K562 (cell line): Measurements from ENCODE around the gene ZNF559. TPM values are rescaled to one million over a fixed set of nuclear protein-coding genes. Genes with fewer than 3 reads are reported as not detected.
A peak's percentile ranks its signal among the peaks of the same experiment; 100 is the strongest.

ENCODE experiments used
- ATAC-seq: fragments of 200-7000 bp; cut with Tn5 transposase; 3 replicates; pipeline ENCODE4 v1.9.1; 2020; ENCODE audit warnings: moderate library complexity
- BruUV-seq: library from RNA; stranded (reverse); fragments of 400-500 nt; replicated peaks from 2 replicates; lab custom pipeline; 2021; lab: Mats Ljungman, UMichigan
- CTCF ChIA-PET: fragments of 300-600 bp; formaldehyde crosslinking; extraction: SDS; loops from one replicate; lab custom pipeline; 2021; ENCODE audit warnings: low intra/inter-chr PET ratio; lab: Yijun Ruan, JAX
- POLR2A ChIA-PET: fragments of 300-600, 350-650 bp; sonication (Branson Sonifier 250); formaldehyde crosslinking; extraction: SDS; loops from one replicate; lab custom pipeline; 2021; ENCODE audit warnings: antibody characterized with exemption, inconsistent platforms; lab: Yijun Ruan, JAX
- DNase-seq, 4 experiments: peaks; one replicate each; pipeline versions ENCODE4 v3.0.0 to v3.0.0-alpha.2; 2011 to 2018; ENCODE audit warnings: low spot score in 3 of 4, mixed read lengths in 3 of 4; ENCODE audit errors: extremely low read depth in 1 of 4
- FAIRE-seq: peaks from 2 replicates; lab custom pipeline; 2011; peaks lifted over from hg19 to GRCh38; lab: Jason Lieb, UNC
- H2AFZ ChIP-seq: 2 replicates; pipeline ENCODE4 v1.6.0; 2011; ENCODE audit warnings: low read depth, low read length, control low read depth, inconsistent platforms
- H3K27ac ChIP-seq: fragments of 200-600 bp; 3 replicates; pipeline ENCODE4 v1.8.0; 2011; ENCODE audit warnings: low read depth, mild to moderate bottlenecking, control low read depth, inconsistent platforms, low read length, moderate library complexity, mixed read lengths; ENCODE audit errors: extremely low read depth
- H3K27me3 ChIP-seq, 2 experiments: fragments of 300-600 bp in 1 of 2; 2 replicates in 1 of 2; 3 replicates in 1 of 2; pipeline versions ENCODE4 v1.6.0 to v1.8.0; 2011; ENCODE audit warnings: inconsistent platforms in 2 of 2, low read length in 2 of 2, mild to moderate bottlenecking in 1 of 2, mixed read lengths in 1 of 2, moderate library complexity in 1 of 2; ENCODE audit not compliant: control insufficient read depth in 2 of 2, insufficient read depth in 2 of 2
- H3K36me3 ChIP-seq: fragments of 300-600 bp; 3 replicates; pipeline ENCODE4 v1.8.0; 2011; ENCODE audit warnings: mild to moderate bottlenecking, low read length, inconsistent platforms; ENCODE audit not compliant: control insufficient read depth, insufficient read depth
- H3K4me1 ChIP-seq, 2 experiments: fragments of 200-600 bp in 1 of 2; replicated peaks in 1 of 2; 2 replicates in 1 of 2; 3 replicates in 1 of 2; pipeline versions ENCODE4 v1.5.1 to v1.8.0; 2011; ENCODE audit warnings: inconsistent platforms in 2 of 2, low read length in 2 of 2, mild to moderate bottlenecking in 1 of 2, mixed read lengths in 1 of 2, moderate library complexity in 1 of 2; ENCODE audit not compliant: control insufficient read depth in 2 of 2, insufficient read depth in 2 of 2
- H3K4me2 ChIP-seq: 2 replicates; pipeline ENCODE4 v1.6.1; 2011; ENCODE audit warnings: low read length, control low read depth, inconsistent platforms, mixed read lengths; ENCODE audit not compliant: insufficient read depth
- H3K4me3 ChIP-seq: fragments of 200-600 bp; sonication (generic), shearing (Covaris generic); 2 replicates; pipeline ENCODE4 v1.5.1; 2016; ENCODE audit warnings: control low read depth, inconsistent platforms
- H3K79me2 ChIP-seq: fragments of 200-600 bp; 3 replicates; pipeline ENCODE4 v1.8.0; 2011; ENCODE audit warnings: low read length, inconsistent platforms; ENCODE audit not compliant: control insufficient read depth, insufficient read depth
- H3K9ac ChIP-seq, 2 experiments: 2 replicates each; pipeline versions ENCODE4 v1.6.0 to v1.6.1; 2011; ENCODE audit warnings: low read depth in 2 of 2, low read length in 2 of 2, control low read depth in 1 of 2, inconsistent platforms in 1 of 2, mild to moderate bottlenecking in 1 of 2, mixed read lengths in 1 of 2; ENCODE audit not compliant: insufficient read depth in 1 of 2
- H3K9me1 ChIP-seq: one replicate; pipeline ENCODE4 v1.6.0; 2011; ENCODE audit warnings: inconsistent platforms, mild to moderate bottlenecking, low read length, moderate library complexity; ENCODE audit not compliant: control insufficient read depth, insufficient read depth
- H3K9me3 ChIP-seq: replicated peaks from 2 replicates; pipeline ENCODE4 v1.5.1; 2011; ENCODE audit warnings: low read depth, low read length, inconsistent platforms; ENCODE audit not compliant: control insufficient read depth, insufficient read depth
- H4K20me1 ChIP-seq: replicated peaks from 2 replicates; pipeline ENCODE4 v1.6.1; 2011; ENCODE audit warnings: low read length, inconsistent platforms, mixed read lengths; ENCODE audit not compliant: control insufficient read depth, insufficient read depth
- ATF1 ChIP-seq, 2 experiments: fragments of 450-650 bp in 1 of 2; IDR thresholded peaks; 2 replicates each; pipeline ENCODE4 v1.6.1; 2016; ENCODE audit warnings: missing compliant biosample characterization in 1 of 2, missing genetic modification characterization in 1 of 2
- CBX3 ChIP-seq, 2 experiments: IDR thresholded peaks; 1 replicate in 1 of 2; 2 replicates in 1 of 2; pipeline ENCODE4 v1.6.1; 2012; ENCODE audit warnings: inconsistent platforms in 2 of 2, low read length in 2 of 2, borderline replicate concordance in 1 of 2, control low read depth in 1 of 2
- CREBBP ChIP-seq: IDR thresholded peaks from one replicate; pipeline ENCODE4 v1.6.1; 2012; ENCODE audit warnings: low read depth, mild to moderate bottlenecking, control low read depth, inconsistent platforms, low read length
- HNRNPL ChIP-seq: fragments of 200-400 bp; formaldehyde crosslinking; IDR thresholded peaks from 2 replicates; pipeline ENCODE4 v1.6.1; 2017; ENCODE audit warnings: low read depth, mild to moderate bottlenecking, low read length
- MEF2A ChIP-seq: IDR thresholded peaks from 2 replicates; pipeline ENCODE4 v1.6.1; 2011; ENCODE audit warnings: low read depth, mild to moderate bottlenecking, low read length, moderate library complexity; ENCODE audit not compliant: control insufficient read depth
- NR2C1 ChIP-seq, 2 experiments: fragments of 450-650 bp; IDR thresholded peaks; 2 replicates each; pipeline ENCODE4 v1.6.1; 2017; ENCODE audit warnings: mild to moderate bottlenecking in 2 of 2, antibody characterized with exemption in 1 of 2, inconsistent platforms in 1 of 2, missing compliant biosample characterization in 1 of 2, missing genetic modification characterization in 1 of 2
- SREBF2 ChIP-seq: sonication (generic); formaldehyde crosslinking; IDR thresholded peaks from 2 replicates; pipeline ENCODE4 v1.4.0; 2020; ENCODE audit warnings: mild to moderate bottlenecking, missing genetic modification reagents
- TEAD1 ChIP-seq, 2 experiments: fragments of 450-650 bp in 1 of 2; sonication (generic) in 1 of 2; formaldehyde crosslinking; IDR thresholded peaks; 2 replicates each; pipeline versions ENCODE4 v1.4.0 to v1.8.0; 2020 to 2022; ENCODE audit warnings: mild to moderate bottlenecking in 2 of 2, missing genetic modification reagents in 1 of 2
- WGBS: fragments of 100-300 bp; shearing (Covaris generic); methylation state at CpG from one replicate; pipeline ENCODE4 v1.1.6; 2016; ENCODE audit warnings: low coverage, mixed read lengths; ENCODE audit not compliant: insufficient coverage; ENCODE audit errors: missing lambda C conversion rate; 5-methylcytosine and 5-hydroxymethylcytosine counted together
- in situ Hi-C: fragments of 300-500 bp; cut with MboI; formaldehyde crosslinking; loops from 4 replicates; pipeline ENCODE4 v1.15.0; 2018; ENCODE audit warnings: inconsistent platforms, mixed read lengths
- intact Hi-C: fragments of 100-400 bp; cut with micrococcal nuclease; formaldehyde crosslinking; loops from 2 replicates; pipeline ENCODE4 v1.14.2; 2022
- polyA plus RNA-seq, 8 experiments: library from polyadenylated mRNA; depleted of rRNA in 4 of 8; stranded (reverse) in 5 of 8; unstranded in 3 of 8; fragments of >200 nt; fragmentation: Nextera tagmentation in 2 of 8; fragmentation: Illumina TruSeq in 1 of 8; extraction: Ambion mirVana in 2 of 8; extraction: Trizol in 1 of 8; gene quantifications; 2 replicates each; pipeline versions ENCODE4 v1.2.1 to v1.2.3, GENCODE V29; 2011 to 2014; ENCODE audit warnings: inconsistent platforms in 1 of 8, missing spikeins in 1 of 8
- total RNA-seq, 7 experiments: library from RNA; depleted of rRNA in 6 of 7; stranded (reverse); fragments of >200 nt in 6 of 7; fragmentation: Illumina TruSeq in 2 of 7; extraction: Trizol in 2 of 7; gene quantifications; 2 replicates each; pipeline versions ENCODE4 v1.2.1 to v1.2.3, GENCODE V29; 2011 to 2021; ENCODE audit warnings: low replicate concordance in 1 of 7
- TF ChIP-seq, protein P1 (sequence below): sonication (generic); formaldehyde crosslinking; IDR thresholded peaks from 2 replicates; pipeline ENCODE4 v1.8.1; 2022; ENCODE audit warnings: missing genetic modification reagents

Gene ZNF559
- total and polyA plus RNA-seq, 9 of the 15 experiments (the other 6 are each of a cell fraction or from before 2014, with no cell fraction given), result 4.0 to 21.5 (median 11.5) TPM

DNA sequence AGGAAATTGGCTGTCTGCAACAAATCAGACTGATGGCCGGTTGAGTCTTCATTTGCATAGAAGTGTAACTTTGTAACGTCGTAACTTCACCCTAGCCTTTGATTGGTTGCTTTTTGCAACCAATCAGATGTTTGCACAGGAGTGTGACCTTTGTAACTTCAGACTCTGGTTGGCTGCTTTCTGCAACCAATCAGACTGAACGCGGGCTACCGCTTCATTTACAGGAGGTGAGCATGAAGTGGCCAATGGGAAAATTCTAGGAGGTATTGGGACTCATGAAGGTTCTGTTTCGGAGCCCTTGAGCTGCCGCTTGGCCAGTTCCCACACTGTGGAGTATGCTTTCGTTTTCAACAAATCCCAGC, 441 bp upstream of the ZNF559 start:
- FAIRE-seq (peak; percentile 75), DNase-seq (peak; percentile 55 to 75 (median 64)), ATAC-seq (peak; percentile 82)
- in situ Hi-C loops (no loop called here), intact Hi-C loops (no loop called here)
- Histone ChIP-seq H3K79me2 (peaks cover 8% of the 10 kb centered on the region; the same call in 2 of the 3 replicates), H4K20me1 (no peaks in the 10 kb centered on the region), H3K4me2 (peak overlapping the region; percentile 90), H3K27ac (peak overlapping the region; percentile 73), H3K9me3 (0 out of 2 replicates have a peak, but pooled peaks cover 4% of the 10 kb centered on the region), H3K4me1 (peaks cover 0 to 10% of the 10 kb centered on the region in 2 experiments; a peak in 2 of 5 replicates), H2AFZ (peak overlapping the region; percentile 88), H3K27me3 (no peaks in the 10 kb centered on the region), H3K9me1 (no peaks in the 10 kb centered on the region), H3K9ac (peak overlapping the region in 1 of 2 experiments; percentile 52; a peak in 2 of 4 replicates), H3K36me3 (no peaks in the 10 kb centered on the region), H3K4me3 (peak overlapping the region; percentile 59)
- ChIA-PET CTCF (interaction anchor here (0.5 to 0.7 kb wide), 2 partner anchors 12 to 985 kb away, joined by 3 read pairs; no protein-coding TSS in a partner anchor), POLR2A (interaction anchor here (0.5 to 1.7 kb wide), 4 partner anchors 14 to 112 kb away, joined by 3 to 6 read pairs (median 4); partner anchors contain the start of genes ZNF266 and ZNF699)
- 22% methylated on average over 9 of the region's 9 CpGs for WGBS
- no TSS peak for BruUV-seq
- TF ChIP-seq SREBF2 (CRISPR knock-in tag) (no peak), CREBBP (no peak), ATF1 (CRISPR knock-in tag; IDR thresholded peaks at IDR 0.05) (no peak), ATF1 (tag; IDR thresholded peaks at IDR 0.05) (peak; percentile 43; the same call in 1 of the 2 replicates), NR2C1 (IDR thresholded peaks at IDR 0.05) (peak; percentile 62), NR2C1 (tag; IDR thresholded peaks at IDR 0.05) (0 out of 2 replicates have a peak, but pooled peaks have one; percentile 41), HNRNPL (no peak), CBX3 (IDR thresholded peaks at IDR 0.05; ENCODE audit: borderline replicate concordance in 1 of 2, low read length in 2 of 2) (peak in 1 of 2 experiments; percentile 57; a peak in 1 of 3 replicates), TEAD1 (CRISPR knock-in tag; IDR thresholded peaks at IDR 0.05) (no peak), MEF2A (no peak)
- TF ChIP-seq, protein P1, sequence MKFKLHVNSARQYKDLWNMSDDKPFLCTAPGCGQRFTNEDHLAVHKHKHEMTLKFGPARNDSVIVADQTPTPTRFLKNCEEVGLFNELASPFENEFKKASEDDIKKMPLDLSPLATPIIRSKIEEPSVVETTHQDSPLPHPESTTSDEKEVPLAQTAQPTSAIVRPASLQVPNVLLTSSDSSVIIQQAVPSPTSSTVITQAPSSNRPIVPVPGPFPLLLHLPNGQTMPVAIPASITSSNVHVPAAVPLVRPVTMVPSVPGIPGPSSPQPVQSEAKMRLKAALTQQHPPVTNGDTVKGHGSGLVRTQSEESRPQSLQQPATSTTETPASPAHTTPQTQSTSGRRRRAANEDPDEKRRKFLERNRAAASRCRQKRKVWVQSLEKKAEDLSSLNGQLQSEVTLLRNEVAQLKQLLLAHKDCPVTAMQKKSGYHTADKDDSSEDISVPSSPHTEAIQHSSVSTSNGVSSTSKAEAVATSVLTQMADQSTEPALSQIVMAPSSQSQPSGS (CRISPR knock-in tag), result no peak
